Measurements from ENCODE around the gene ITPR1. TPM values are rescaled to one million over a fixed set of nuclear protein-coding genes. Genes with fewer than 3 reads are reported as not detected.
A peak's percentile ranks its signal among the peaks of the same experiment; 100 is the strongest.

Gene ITPR1
- total RNA-seq, 1 donor from 2014 or later: 6.7 TPM

GRCh38 chr3:4581498-4581897 is 88.3 kb downstream of the ITPR1 start:
- Histone ChIP-seq H3K27ac (ENCODE audit: low read depth, low read length) (no peak overlapping the region), H3K9ac (ENCODE audit: low read length) (no peak overlapping the region), H3K4me1 (ENCODE audit: insufficient read depth, low read length) (peaks cover 9% of the 10 kb centered on the region), H3K4me3 (ENCODE audit: insufficient read depth, low read depth, low read length) (no peak overlapping the region), H3K9me3 (ENCODE audit: insufficient read depth, low read depth, low read length) (no peaks in the 10 kb centered on the region), H2AFZ (ENCODE audit: low read depth, low read length) (no peak overlapping the region), H3K4me2 (ENCODE audit: low read length) (no peak overlapping the region), H4K20me1 (ENCODE audit: insufficient read depth, low read length) (no peaks in the 10 kb centered on the region), H3K36me3 (ENCODE audit: insufficient read depth, low read length) (no peaks in the 10 kb centered on the region), H3K79me2 (ENCODE audit: insufficient read depth, low read length) (no peaks in the 10 kb centered on the region), H3K27me3 (ENCODE audit: insufficient read depth, low read length) (no peaks in the 10 kb centered on the region)
- H3K4me1 Mint-ChIP-seq (ENCODE audit: low read depth, unreplicated experiment): peaks cover 17% of the 10 kb centered on the region
- FAIRE-seq (no peak), DNase-seq (ENCODE audit: low read depth) (no peak)
- H3K4me3 Mint-ChIP-seq (ENCODE audit: unreplicated experiment): no peak overlapping the region
- TF ChIP-seq EZH2 (IDR thresholded peaks at IDR 0.05; ENCODE audit: insufficient read depth, low read length) (no peak), CTCF (IDR thresholded peaks at IDR 0.05; ENCODE audit: insufficient read depth, low read depth, low read length) (no peak)
- H3K9me3 Mint-ChIP-seq (ENCODE audit: unreplicated experiment): no peaks in the 10 kb centered on the region
- H3K27ac Mint-ChIP-seq (ENCODE audit: unreplicated experiment): no peak overlapping the region
- H3K36me3 Mint-ChIP-seq (ENCODE audit: low read depth, unreplicated experiment): no peaks in the 10 kb centered on the region
- H3K27me3 Mint-ChIP-seq (ENCODE audit: low read depth, unreplicated experiment): no peaks in the 10 kb centered on the region

DNA sequence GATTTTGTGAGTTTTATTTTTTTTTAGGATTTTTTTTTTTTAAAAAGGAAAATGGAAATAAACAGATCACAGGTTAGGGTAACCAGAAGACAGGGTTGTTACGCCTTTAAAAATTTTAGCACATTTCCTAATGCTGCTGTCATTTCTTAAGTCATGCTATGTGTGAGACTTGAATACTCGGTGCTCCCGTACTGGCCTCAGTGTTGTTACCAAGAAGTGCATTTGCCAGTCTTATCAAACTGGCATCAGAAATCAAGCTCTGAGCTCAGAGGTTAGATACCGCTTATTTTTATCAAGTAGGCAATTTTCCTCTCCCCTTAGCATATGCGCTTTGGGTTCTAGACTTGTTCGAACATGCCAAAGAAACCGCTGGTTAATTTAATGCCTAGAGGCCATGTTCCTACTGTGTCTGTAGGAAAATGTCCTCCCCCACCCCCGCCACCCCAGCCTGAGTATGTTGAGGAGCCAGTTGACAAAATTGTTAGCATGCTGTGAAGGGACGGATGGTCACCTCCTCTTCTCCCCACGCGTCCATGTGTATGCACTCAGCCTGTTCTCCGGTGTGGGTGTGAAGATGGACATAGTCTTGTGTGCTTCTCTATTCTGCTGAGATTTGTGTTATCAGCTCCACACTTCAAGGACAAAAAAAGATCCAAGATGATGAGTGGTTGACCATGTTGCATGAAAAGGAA is 88.9 kb downstream of the ITPR1 start:
- H3K27me3 Mint-ChIP-seq (ENCODE audit: low read depth, unreplicated experiment): no peaks in the 10 kb centered on the region
- H3K27ac ChIP-seq (ENCODE audit: low read depth, low read length): no peak overlapping the region
- no peak for FAIRE-seq
- TF ChIP-seq EZH2 (IDR thresholded peaks at IDR 0.05; ENCODE audit: insufficient read depth, low read length) (no peak), CTCF (IDR thresholded peaks at IDR 0.05; ENCODE audit: insufficient read depth, low read depth, low read length) (no peak)
- H3K27me3 ChIP-seq (ENCODE audit: insufficient read depth, low read length): no peaks in the 10 kb centered on the region
- H2AFZ ChIP-seq (ENCODE audit: low read depth, low read length): no peak overlapping the region
- no peaks in the 10 kb centered on the region for H3K9me3 ChIP-seq (ENCODE audit: insufficient read depth, low read depth, low read length)
- no peak overlapping the region for H3K9ac ChIP-seq (ENCODE audit: low read length)
- H3K36me3 ChIP-seq (ENCODE audit: insufficient read depth, low read length): no peaks in the 10 kb centered on the region
- peak overlapping the region; percentile 17 for H3K27ac Mint-ChIP-seq (ENCODE audit: unreplicated experiment)
- no peaks in the 10 kb centered on the region for H3K9me3 Mint-ChIP-seq (ENCODE audit: unreplicated experiment)
- H3K4me1 ChIP-seq (ENCODE audit: insufficient read depth, low read length): peaks cover 9% of the 10 kb centered on the region
- H3K79me2 ChIP-seq (ENCODE audit: insufficient read depth, low read length): no peaks in the 10 kb centered on the region
- H3K4me1 Mint-ChIP-seq (ENCODE audit: low read depth, unreplicated experiment): peaks cover 17% of the 10 kb centered on the region
- no peak for DNase-seq (ENCODE audit: low read depth)
- peak overlapping the region; percentile 37 for H3K4me2 ChIP-seq (ENCODE audit: low read length)
- H4K20me1 ChIP-seq (ENCODE audit: insufficient read depth, low read length): no peaks in the 10 kb centered on the region
- no peaks in the 10 kb centered on the region for H3K36me3 Mint-ChIP-seq (ENCODE audit: low read depth, unreplicated experiment)
- no peak overlapping the region for H3K4me3 Mint-ChIP-seq (ENCODE audit: unreplicated experiment)
- H3K4me3 ChIP-seq (ENCODE audit: insufficient read depth, low read depth, low read length): no peak overlapping the region

DNA sequence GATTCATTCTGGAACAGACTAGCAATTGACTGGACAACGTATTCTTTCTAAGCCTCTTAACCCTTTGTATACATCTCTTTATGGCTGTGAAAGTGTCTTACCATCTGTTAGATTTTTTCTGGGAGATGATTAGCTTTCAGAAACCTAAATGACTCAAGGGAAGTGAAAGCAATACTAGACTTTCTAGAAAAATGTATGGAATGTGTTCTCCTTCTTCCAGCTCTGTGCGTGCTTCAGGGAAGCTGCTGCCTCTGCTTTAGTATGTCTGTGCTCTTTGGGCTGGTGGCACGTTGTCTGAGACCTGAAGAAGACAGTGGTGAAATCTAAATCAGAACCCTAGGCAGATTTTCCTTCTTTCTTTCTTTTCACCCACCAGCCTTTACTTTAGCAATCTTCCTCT is 89.5 kb downstream of the ITPR1 start:
- H3K27ac Mint-ChIP-seq (ENCODE audit: unreplicated experiment): peak overlapping the region; percentile 17
- Histone ChIP-seq H3K4me1 (ENCODE audit: insufficient read depth, low read length) (peaks cover 9% of the 10 kb centered on the region), H3K36me3 (ENCODE audit: insufficient read depth, low read length) (no peaks in the 10 kb centered on the region), H3K9ac (ENCODE audit: low read length) (no peak overlapping the region), H3K27ac (ENCODE audit: low read depth, low read length) (no peak overlapping the region), H4K20me1 (ENCODE audit: insufficient read depth, low read length) (no peaks in the 10 kb centered on the region), H3K4me2 (ENCODE audit: low read length) (peak overlapping the region; percentile 37), H2AFZ (ENCODE audit: low read depth, low read length) (no peak overlapping the region), H3K9me3 (ENCODE audit: insufficient read depth, low read depth, low read length) (no peaks in the 10 kb centered on the region), H3K27me3 (ENCODE audit: insufficient read depth, low read length) (no peaks in the 10 kb centered on the region), H3K4me3 (ENCODE audit: insufficient read depth, low read depth, low read length) (no peak overlapping the region), H3K79me2 (ENCODE audit: insufficient read depth, low read length) (no peaks in the 10 kb centered on the region)
- DNase-seq (ENCODE audit: low read depth) (no peak), FAIRE-seq (peak; percentile 64)
- no peak for TF ChIP-seq CTCF (IDR thresholded peaks at IDR 0.05; ENCODE audit: insufficient read depth, low read depth, low read length)
- no peak for TF ChIP-seq EZH2 (IDR thresholded peaks at IDR 0.05; ENCODE audit: insufficient read depth, low read length)
- no peaks in the 10 kb centered on the region for H3K27me3 Mint-ChIP-seq (ENCODE audit: low read depth, unreplicated experiment)
- H3K36me3 Mint-ChIP-seq (ENCODE audit: low read depth, unreplicated experiment): no peaks in the 10 kb centered on the region
- H3K9me3 Mint-ChIP-seq (ENCODE audit: unreplicated experiment): no peaks in the 10 kb centered on the region
- no peak overlapping the region for H3K4me3 Mint-ChIP-seq (ENCODE audit: unreplicated experiment)
- H3K4me1 Mint-ChIP-seq (ENCODE audit: low read depth, unreplicated experiment): peaks cover 20% of the 10 kb centered on the region
